HG03108 (cell line): Measurements from ENCODE around the gene TPBGL.
A peak's percentile ranks its signal among the peaks of the same experiment; 100 is the strongest.

ENCODE experiments used
- ATAC-seq: cut with Tn5 transposase; IDR thresholded peaks from one replicate; pipeline ENCODE4 v1.9.1; 2021; ENCODE audit warnings: moderate library complexity; ENCODE audit not compliant: unreplicated experiment

TPBGL gene

GRCh38 chr11:75240311-75241035, at the start of gene TPBGL:
Gene TPBGL, plus strand, starts transcription at chr11:75240774. Its CDS starts 276 bp downstream, at chr11:75241050.
- ATAC-seq, result no peak

- ATAC-seq, result no peak
Measured at GRCh38 chr11:75191330-75191717, 49.2 kb upstream of the TPBGL start.

- no peak for ATAC-seq
Measured at GRCh38 chr11:75193271-75193670, 47.3 kb upstream of the TPBGL start.

- no peak for ATAC-seq
Measured at GRCh38 chr11:75193711-75194110, 46.9 kb upstream of the TPBGL start.

- ATAC-seq, result no peak
Measured at GRCh38 chr11:75194147-75194546, 46.4 kb upstream of the TPBGL start.

GRCh38 chr11:75195167-75195962, 45.2 kb upstream of the TPBGL start:
- no peak for ATAC-seq

GRCh38 chr11:75196426-75196825, 44.1 kb upstream of the TPBGL start:
- ATAC-seq, result no peak

GRCh38 chr11:75197512-75198277, 42.9 kb upstream of the TPBGL start:
- no peak for ATAC-seq

- no peak for ATAC-seq
Measured at GRCh38 chr11:75198278-75198973, 42.1 kb upstream of the TPBGL start.

- ATAC-seq, result no peak
Measured at GRCh38 chr11:75199412-75199955, 41.1 kb upstream of the TPBGL start.

- ATAC-seq, result no peak
Measured at GRCh38 chr11:75200051-75200450, 40.5 kb upstream of the TPBGL start.

- ATAC-seq, result no peak
Measured at GRCh38 chr11:75200531-75200930, 40.0 kb upstream of the TPBGL start.

- ATAC-seq, result no peak
Measured at GRCh38 chr11:75201771-75202170, 38.8 kb upstream of the TPBGL start.

- no peak for ATAC-seq
Measured at GRCh38 chr11:75202195-75202594, 38.4 kb upstream of the TPBGL start.

- no peak for ATAC-seq
Measured at GRCh38 chr11:75203138-75203537, 37.4 kb upstream of the TPBGL start.

- no peak for ATAC-seq
Measured at GRCh38 chr11:75203641-75204011, 36.9 kb upstream of the TPBGL start.

- no peak for ATAC-seq
Measured at GRCh38 chr11:75204012-75204674, 36.4 kb upstream of the TPBGL start.

GRCh38 chr11:75204685-75205563, 35.6 kb upstream of the TPBGL start:
- peak; percentile 72 for ATAC-seq

- ATAC-seq, result no peak
Measured at GRCh38 chr11:75205564-75206020, 35.0 kb upstream of the TPBGL start.
